Gastrocnemius medialis (tissue), 4 donors: ENCODE measurements around the gene CLVS2.

Experiments
- CTCF ChIP-seq, 5 experiments: fragments of 450-650 bp in 3 of 5; fragments of 200-600 bp in 2 of 5; sonication (generic) in 2 of 5; IDR thresholded peaks in 4 of 5; conservative IDR thresholded peaks in 1 of 5; 1 replicate in 4 of 5; 2 replicates in 1 of 5; pipeline ENCODE4 v1.5.1; 2016 to 2019; ENCODE audit warnings: antibody characterized with exemption in 5 of 5, mild to moderate bottlenecking in 3 of 5, moderate library complexity in 3 of 5
- POLR2A ChIP-seq, 2 donors: fragments of 450-650 bp; IDR thresholded peaks; one replicate each; pipeline ENCODE4 v1.6.1; 2017; ENCODE audit warnings: antibody characterized with exemption in 2 of 2, mild to moderate bottlenecking in 2 of 2, moderate library complexity in 2 of 2

DNA sequence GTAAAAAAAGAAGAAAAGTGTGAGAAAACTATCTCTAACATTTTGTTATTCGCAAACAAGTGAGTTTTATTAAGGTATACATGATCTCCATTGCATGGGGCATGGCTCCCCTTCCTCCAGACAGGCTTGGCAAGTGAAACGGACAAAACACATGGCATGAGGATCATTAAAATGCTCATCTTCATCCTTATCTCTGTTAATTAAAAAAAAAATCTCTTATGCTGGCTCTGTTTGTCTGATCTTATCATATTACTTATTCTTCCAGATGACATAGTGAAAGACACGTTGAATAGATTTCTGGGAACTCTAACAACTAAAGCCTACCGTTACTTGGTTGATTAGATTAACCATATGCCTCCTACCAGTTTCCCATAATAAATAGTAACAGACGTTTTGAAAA, 89.4 kb downstream of the CLVS2 start:
- TF ChIP-seq CTCF (IDR thresholded peaks at IDR 0.05 in 4 of 5, conservative IDR thresholded peaks at IDR 0.05 in 1 of 5): no peak
- TF ChIP-seq POLR2A (IDR thresholded peaks at IDR 0.05): no peak
